ENCODE measurements around the gene UBE2B.

DNA sequence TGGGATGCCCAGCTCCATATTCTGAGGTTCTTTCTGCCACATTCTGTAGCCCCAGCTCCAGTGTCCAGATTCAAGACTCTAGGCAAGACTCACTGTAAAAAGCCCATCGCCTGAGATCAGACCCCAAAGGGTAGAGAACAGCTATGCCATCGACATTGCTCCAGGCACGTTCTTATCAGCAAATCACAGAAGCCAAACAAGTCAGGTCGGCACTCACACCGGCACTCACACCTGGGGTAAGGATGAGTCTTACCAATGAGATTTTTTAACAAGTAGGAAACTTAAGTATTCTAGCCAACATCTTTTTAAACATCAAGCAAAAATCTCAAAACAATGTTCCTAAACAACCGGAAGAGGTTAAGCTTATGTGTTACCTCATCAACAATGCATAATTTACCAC, 38.0 kb downstream of the UBE2B start:
- TF ChIP-seq, protein P1, sequence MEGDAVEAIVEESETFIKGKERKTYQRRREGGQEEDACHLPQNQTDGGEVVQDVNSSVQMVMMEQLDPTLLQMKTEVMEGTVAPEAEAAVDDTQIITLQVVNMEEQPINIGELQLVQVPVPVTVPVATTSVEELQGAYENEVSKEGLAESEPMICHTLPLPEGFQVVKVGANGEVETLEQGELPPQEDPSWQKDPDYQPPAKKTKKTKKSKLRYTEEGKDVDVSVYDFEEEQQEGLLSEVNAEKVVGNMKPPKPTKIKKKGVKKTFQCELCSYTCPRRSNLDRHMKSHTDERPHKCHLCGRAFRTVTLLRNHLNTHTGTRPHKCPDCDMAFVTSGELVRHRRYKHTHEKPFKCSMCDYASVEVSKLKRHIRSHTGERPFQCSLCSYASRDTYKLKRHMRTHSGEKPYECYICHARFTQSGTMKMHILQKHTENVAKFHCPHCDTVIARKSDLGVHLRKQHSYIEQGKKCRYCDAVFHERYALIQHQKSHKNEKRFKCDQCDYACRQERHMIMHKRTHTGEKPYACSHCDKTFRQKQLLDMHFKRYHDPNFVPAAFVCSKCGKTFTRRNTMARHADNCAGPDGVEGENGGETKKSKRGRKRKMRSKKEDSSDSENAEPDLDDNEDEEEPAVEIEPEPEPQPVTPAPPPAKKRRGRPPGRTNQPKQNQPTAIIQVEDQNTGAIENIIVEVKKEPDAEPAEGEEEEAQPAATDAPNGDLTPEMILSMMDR (IDR thresholded peaks at IDR 0.05; ENCODE audit: insufficient read depth, low read depth, low read length): no peak
- no peak for TF ChIP-seq EZH2 (IDR thresholded peaks at IDR 0.05; ENCODE audit: insufficient read depth, low read length)
